ENCODE data around the gene TNFRSF13B. TPM values are rescaled to one million over a fixed set of nuclear protein-coding genes. Genes with fewer than 3 reads are reported as not detected.

TNFRSF13B gene
- polyA plus RNA-seq, 1 donor (not counting 4 experiments of a cell fraction or from before 2014, with no cell fraction given): not detected

DNA sequence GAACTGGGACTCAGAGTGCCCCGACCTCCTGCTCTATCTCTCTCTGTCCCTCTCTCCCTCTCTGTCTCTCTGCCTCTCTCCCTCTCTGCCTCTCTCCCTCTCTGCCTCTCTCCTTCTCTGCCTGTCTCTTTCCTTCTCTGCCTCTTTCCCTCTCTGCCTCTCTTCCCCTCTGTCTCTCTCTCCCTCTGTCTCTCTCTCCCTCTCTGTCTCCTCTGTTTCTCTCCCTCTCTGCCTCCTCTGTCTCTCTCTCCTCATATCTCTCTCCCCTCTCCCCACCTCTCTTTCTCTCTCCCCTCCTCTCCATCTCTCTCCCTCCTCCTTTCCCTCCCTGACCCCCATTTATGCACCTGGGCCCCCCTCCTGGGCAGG lies 32.7 kb downstream of the TNFRSF13B start:
- peaks cover 16% of the 10 kb centered on the region for H3K27me3 ChIP-seq (ENCODE audit: control insufficient read depth, extremely low read depth, insufficient read depth, low read length)
- dilution Hi-C loops (cut with MboI; ENCODE audit: extremely low pct_ligation_motif_present, low sequenced_read_pairs): no loop called here
- no peaks in the 10 kb centered on the region for H4K20me1 ChIP-seq (ENCODE audit: control insufficient read depth, extremely low read depth, insufficient read depth, low read length)
- H3K9me1 ChIP-seq (ENCODE audit: control insufficient read depth, extremely low read depth, insufficient read depth, low read length): no peaks in the 10 kb centered on the region
- FAIRE-seq: no peak
- no peak overlapping the region for H3K4me2 ChIP-seq (ENCODE audit: control insufficient read depth, extremely low read depth, insufficient read depth, low read depth, low read length)
- H2AFZ ChIP-seq (ENCODE audit: control insufficient read depth, low read length): no peak overlapping the region
- no peaks in the 10 kb centered on the region for H3K4me1 ChIP-seq (ENCODE audit: control insufficient read depth, extremely low read depth, insufficient read depth, low read length)
- no peaks in the 10 kb centered on the region for H3K9me3 ChIP-seq (ENCODE audit: control insufficient read depth, low read depth, low read length)
- H3K4me3 ChIP-seq (ENCODE audit: control insufficient read depth in 2 of 3, extremely low read depth in 1 of 3, insufficient read depth in 2 of 3, low read depth in 1 of 3, low read length in 3 of 3): no peak overlapping the region
- no peak for DNase-seq (ENCODE audit: low read depth, low spot score)
- no peaks in the 10 kb centered on the region for H3K36me3 ChIP-seq (ENCODE audit: control insufficient read depth in 2 of 2, extremely low read depth in 1 of 2, insufficient read depth in 2 of 2, low read length in 2 of 2)
- TF ChIP-seq, protein P1, sequence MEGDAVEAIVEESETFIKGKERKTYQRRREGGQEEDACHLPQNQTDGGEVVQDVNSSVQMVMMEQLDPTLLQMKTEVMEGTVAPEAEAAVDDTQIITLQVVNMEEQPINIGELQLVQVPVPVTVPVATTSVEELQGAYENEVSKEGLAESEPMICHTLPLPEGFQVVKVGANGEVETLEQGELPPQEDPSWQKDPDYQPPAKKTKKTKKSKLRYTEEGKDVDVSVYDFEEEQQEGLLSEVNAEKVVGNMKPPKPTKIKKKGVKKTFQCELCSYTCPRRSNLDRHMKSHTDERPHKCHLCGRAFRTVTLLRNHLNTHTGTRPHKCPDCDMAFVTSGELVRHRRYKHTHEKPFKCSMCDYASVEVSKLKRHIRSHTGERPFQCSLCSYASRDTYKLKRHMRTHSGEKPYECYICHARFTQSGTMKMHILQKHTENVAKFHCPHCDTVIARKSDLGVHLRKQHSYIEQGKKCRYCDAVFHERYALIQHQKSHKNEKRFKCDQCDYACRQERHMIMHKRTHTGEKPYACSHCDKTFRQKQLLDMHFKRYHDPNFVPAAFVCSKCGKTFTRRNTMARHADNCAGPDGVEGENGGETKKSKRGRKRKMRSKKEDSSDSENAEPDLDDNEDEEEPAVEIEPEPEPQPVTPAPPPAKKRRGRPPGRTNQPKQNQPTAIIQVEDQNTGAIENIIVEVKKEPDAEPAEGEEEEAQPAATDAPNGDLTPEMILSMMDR (optimal IDR thresholded peaks at IDR 0.05 in 1 of 3, IDR thresholded peaks at IDR 0.05 in 1 of 3, conservative IDR thresholded peaks at IDR 0.05 in 1 of 3; ENCODE audit: extremely low read depth in 1 of 3, insufficient read depth in 2 of 3, low read length in 3 of 3): no peak
- no peak for TF ChIP-seq EZH2 (IDR thresholded peaks at IDR 0.05; ENCODE audit: low read length)
- no peak overlapping the region for H3K27ac ChIP-seq (ENCODE audit: control insufficient read depth, insufficient read depth, low read length)
- H3K79me2 ChIP-seq (ENCODE audit: control insufficient read depth, insufficient read depth, low read length): no peaks in the 10 kb centered on the region
- no peak overlapping the region for H3K9ac ChIP-seq (ENCODE audit: control insufficient read depth, extremely low read depth, insufficient read depth, low read length)

DNA sequence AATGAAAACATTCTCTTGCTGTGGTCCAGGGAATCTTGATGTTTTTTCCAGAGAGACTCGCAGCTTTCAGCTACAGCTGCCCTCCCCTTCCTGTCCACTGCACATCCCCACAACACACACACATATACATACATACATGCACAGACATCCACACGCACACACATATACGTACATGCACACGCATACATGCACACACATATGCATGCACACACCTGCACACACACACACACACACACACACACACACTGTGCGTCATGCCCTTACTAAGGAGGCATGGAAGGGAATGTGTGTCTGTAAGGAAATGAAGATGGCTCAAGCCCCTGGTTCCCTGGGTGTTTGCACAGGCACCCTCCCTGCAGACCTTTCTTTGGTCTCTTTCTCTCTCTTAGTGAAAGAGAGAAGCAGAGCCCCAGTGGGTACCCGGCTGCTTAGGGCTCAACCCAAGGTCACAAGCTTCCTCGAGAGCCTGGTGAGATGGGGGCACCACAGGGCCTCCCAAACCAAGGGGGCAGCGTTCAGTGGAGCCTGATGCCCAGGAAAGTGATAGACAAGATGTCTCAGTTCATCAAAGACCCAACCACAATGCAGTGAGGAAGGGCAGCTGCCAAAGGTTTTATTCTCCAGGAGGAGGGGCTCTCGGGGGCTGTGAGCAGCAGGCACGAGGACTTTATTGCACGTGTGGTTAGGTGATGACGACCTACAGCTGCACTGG lies 33.3 kb downstream of the TNFRSF13B start:
- Histone ChIP-seq H3K9me1 (ENCODE audit: control insufficient read depth, extremely low read depth, insufficient read depth, low read length) (no peaks in the 10 kb centered on the region), H3K79me2 (ENCODE audit: control insufficient read depth, insufficient read depth, low read length) (no peaks in the 10 kb centered on the region), H2AFZ (ENCODE audit: control insufficient read depth, low read length) (no peak overlapping the region), H3K9ac (ENCODE audit: control insufficient read depth, extremely low read depth, insufficient read depth, low read length) (no peak overlapping the region), H4K20me1 (ENCODE audit: control insufficient read depth, extremely low read depth, insufficient read depth, low read length) (no peaks in the 10 kb centered on the region), H3K27me3 (ENCODE audit: control insufficient read depth, extremely low read depth, insufficient read depth, low read length) (peaks cover 10% of the 10 kb centered on the region), H3K4me3 (ENCODE audit: control insufficient read depth in 2 of 3, extremely low read depth in 1 of 3, insufficient read depth in 2 of 3, low read depth in 1 of 3, low read length in 3 of 3) (no peak overlapping the region), H3K9me3 (ENCODE audit: control insufficient read depth, low read depth, low read length) (no peaks in the 10 kb centered on the region), H3K36me3 (ENCODE audit: control insufficient read depth in 2 of 2, extremely low read depth in 1 of 2, insufficient read depth in 2 of 2, low read length in 2 of 2) (no peaks in the 10 kb centered on the region), H3K4me2 (ENCODE audit: control insufficient read depth, extremely low read depth, insufficient read depth, low read depth, low read length) (no peak overlapping the region), H3K27ac (ENCODE audit: control insufficient read depth, insufficient read depth, low read length) (no peak overlapping the region), H3K4me1 (ENCODE audit: control insufficient read depth, extremely low read depth, insufficient read depth, low read length) (no peaks in the 10 kb centered on the region)
- TF ChIP-seq, protein P1 (optimal IDR thresholded peaks at IDR 0.05 in 1 of 3, IDR thresholded peaks at IDR 0.05 in 1 of 3, conservative IDR thresholded peaks at IDR 0.05 in 1 of 3; ENCODE audit: extremely low read depth in 1 of 3, insufficient read depth in 2 of 3, low read length in 3 of 3): no peak
- TF ChIP-seq EZH2 (IDR thresholded peaks at IDR 0.05; ENCODE audit: low read length): no peak
- FAIRE-seq: no peak
- no peak for DNase-seq (ENCODE audit: low read depth, low spot score)
- dilution Hi-C loops (cut with MboI; ENCODE audit: extremely low pct_ligation_motif_present, low sequenced_read_pairs): no loop called here
